Measurements from ENCODE around the gene PPP1R13B. TPM values are rescaled to one million over a fixed set of nuclear protein-coding genes. Genes with fewer than 3 reads are reported as not detected.

Gene PPP1R13B
- total and polyA plus RNA-seq, 12 donors, result 9.6 to 42.4 (median 22.6) TPM

DNA sequence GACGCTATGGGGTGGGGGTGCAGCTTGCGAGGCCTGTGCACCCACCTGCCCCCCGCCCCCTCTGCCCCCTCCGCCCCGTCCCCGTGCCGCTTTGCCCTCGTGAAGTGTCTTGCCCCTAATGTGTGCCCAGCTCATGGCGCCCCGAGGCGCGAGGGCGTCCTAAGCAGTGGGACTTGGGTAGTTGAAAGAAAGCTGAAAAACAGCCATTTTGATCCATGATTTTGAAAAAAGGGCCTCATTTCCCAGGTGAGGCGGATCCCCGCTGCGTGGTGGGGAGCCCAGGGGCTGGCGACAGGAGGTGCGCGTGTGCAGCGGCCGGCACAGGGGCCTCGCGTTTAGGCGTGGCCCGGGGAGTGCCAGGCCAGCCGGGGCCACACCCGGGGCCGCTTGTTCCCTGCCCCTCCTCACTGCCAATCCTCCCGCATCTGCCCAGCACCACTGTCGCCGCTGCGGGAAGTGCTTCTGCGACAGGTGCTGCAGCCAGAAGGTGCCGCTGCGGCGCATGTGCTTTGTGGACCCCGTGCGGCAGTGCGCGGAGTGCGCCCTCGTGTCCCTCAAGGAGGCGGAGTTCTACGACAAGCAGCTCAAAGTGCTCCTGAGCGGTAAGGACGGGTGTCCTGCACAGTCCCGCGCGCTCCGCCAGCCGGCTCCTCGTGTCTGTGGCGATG lies 119.9 kb downstream of the PPP1R13B start:
- no peak for DNase-seq
- H3K4me3 ChIP-seq, result no peak overlapping the region
- H3K36me3 ChIP-seq (replicated peaks in 1 of 2), result peaks cover 0 to 37% of the 10 kb centered on the region in 2 donors
- TF ChIP-seq POLR2A (IDR thresholded peaks at IDR 0.05), result no peak
- TF ChIP-seq, protein P1, sequence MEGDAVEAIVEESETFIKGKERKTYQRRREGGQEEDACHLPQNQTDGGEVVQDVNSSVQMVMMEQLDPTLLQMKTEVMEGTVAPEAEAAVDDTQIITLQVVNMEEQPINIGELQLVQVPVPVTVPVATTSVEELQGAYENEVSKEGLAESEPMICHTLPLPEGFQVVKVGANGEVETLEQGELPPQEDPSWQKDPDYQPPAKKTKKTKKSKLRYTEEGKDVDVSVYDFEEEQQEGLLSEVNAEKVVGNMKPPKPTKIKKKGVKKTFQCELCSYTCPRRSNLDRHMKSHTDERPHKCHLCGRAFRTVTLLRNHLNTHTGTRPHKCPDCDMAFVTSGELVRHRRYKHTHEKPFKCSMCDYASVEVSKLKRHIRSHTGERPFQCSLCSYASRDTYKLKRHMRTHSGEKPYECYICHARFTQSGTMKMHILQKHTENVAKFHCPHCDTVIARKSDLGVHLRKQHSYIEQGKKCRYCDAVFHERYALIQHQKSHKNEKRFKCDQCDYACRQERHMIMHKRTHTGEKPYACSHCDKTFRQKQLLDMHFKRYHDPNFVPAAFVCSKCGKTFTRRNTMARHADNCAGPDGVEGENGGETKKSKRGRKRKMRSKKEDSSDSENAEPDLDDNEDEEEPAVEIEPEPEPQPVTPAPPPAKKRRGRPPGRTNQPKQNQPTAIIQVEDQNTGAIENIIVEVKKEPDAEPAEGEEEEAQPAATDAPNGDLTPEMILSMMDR (IDR thresholded peaks at IDR 0.05), result no peak
- intact Hi-C loops (cut with DNase I), result no loop called here
- WGBS, 4 donors, result 86 to 92% (median 88%) methylated on average over 26 to 53 of the region's 53 CpGs
- H3K9me3 ChIP-seq (replicated peaks in 1 of 3), result no peaks in the 10 kb centered on the region
- H3K27me3 ChIP-seq, result no peaks in the 10 kb centered on the region
- H3K27ac ChIP-seq, result no peak overlapping the region
- peaks cover 18 to 31% of the 10 kb centered on the region in 2 donors for H3K4me1 ChIP-seq (replicated peaks in 1 of 2)

DNA sequence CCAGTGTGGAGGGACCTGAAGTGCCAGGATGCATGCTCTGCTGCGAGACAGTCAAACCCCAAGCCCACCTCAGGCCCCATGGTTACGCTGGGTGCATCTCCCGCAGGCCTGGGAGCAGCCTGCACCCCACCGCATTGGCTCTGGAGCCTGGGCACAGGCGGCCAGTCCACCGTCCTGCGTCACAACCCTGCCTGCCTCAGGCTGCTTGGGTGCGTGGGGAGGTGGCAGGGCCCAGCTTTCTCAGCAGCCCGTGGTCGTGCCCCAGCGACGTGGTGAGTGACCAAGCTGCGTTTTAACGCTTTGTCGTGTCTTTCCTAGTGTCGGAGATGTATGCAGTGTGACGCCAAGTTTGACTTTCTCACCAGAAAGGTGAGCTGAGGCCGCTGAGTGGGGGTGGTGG lies 120.9 kb downstream of the PPP1R13B start:
- WGBS, 4 donors, result 96 to 99% (median 98%) methylated on average over 9 to 18 of the region's 18 CpGs
- TF ChIP-seq POLR2A (IDR thresholded peaks at IDR 0.05), result no peak
- Histone ChIP-seq H3K4me1 (replicated peaks in 1 of 2) (peaks cover 18 to 31% of the 10 kb centered on the region in 2 donors), H3K4me3 (no peak overlapping the region), H3K9me3 (replicated peaks in 1 of 3) (no peaks in the 10 kb centered on the region), H3K27ac (no peak overlapping the region), H3K36me3 (replicated peaks in 1 of 2) (peaks cover 0 to 29% of the 10 kb centered on the region in 2 donors), H3K27me3 (no peaks in the 10 kb centered on the region)
- peak in 1 of 7 donors; percentile 13 for DNase-seq
- intact Hi-C loops (cut with DNase I), result no loop called here

DNA sequence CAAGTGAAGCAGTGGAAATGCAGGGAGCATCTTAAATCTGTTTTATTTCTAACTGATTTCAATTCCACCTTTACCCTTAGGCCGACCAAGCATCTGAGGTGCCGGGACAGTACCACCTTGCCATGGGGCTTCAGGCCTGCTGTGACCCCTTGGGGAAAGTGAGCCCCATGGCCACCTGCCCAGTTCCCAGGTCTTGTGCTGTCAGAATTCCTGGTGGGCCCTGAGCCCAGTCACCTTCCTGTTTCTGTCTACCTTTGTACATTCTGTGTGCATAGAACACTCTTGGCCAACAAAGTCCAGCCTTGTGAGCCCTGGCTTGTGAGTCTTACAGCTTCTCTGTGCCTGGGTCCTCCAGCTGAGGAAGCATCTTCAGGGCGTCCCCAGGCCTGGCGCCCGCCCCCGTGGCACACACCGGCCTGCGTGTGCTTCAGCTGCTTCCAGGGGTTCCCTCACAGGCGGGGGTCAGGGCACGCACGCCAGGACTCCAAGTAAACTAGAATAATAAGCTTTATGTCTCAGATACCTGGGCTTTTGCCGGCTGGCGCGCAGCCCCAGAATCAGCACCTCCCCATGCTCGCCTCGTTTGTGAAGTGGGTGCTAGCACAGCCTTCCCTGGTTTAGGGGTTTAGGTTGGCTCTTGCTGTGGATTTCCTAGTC lies 121.5 kb downstream of the PPP1R13B start:
- Histone ChIP-seq H3K27me3 (no peaks in the 10 kb centered on the region), H3K4me3 (no peak overlapping the region), H3K27ac (no peak overlapping the region), H3K36me3 (replicated peaks in 1 of 2) (peaks cover 0 to 29% of the 10 kb centered on the region in 2 donors), H3K4me1 (replicated peaks in 1 of 2) (peaks cover 18 to 31% of the 10 kb centered on the region in 2 donors), H3K9me3 (replicated peaks in 1 of 3) (no peaks in the 10 kb centered on the region)
- TF ChIP-seq, protein P1 (IDR thresholded peaks at IDR 0.05), result no peak
- TF ChIP-seq POLR2A (IDR thresholded peaks at IDR 0.05), result no peak
- 92 to 96% (median 96%) methylated on average over 16 of the region's 16 CpGs for WGBS, 4 donors
- DNase-seq, result peak in 1 of 7 donors; percentile 12
- intact Hi-C loops (cut with DNase I), result no loop called here

DNA sequence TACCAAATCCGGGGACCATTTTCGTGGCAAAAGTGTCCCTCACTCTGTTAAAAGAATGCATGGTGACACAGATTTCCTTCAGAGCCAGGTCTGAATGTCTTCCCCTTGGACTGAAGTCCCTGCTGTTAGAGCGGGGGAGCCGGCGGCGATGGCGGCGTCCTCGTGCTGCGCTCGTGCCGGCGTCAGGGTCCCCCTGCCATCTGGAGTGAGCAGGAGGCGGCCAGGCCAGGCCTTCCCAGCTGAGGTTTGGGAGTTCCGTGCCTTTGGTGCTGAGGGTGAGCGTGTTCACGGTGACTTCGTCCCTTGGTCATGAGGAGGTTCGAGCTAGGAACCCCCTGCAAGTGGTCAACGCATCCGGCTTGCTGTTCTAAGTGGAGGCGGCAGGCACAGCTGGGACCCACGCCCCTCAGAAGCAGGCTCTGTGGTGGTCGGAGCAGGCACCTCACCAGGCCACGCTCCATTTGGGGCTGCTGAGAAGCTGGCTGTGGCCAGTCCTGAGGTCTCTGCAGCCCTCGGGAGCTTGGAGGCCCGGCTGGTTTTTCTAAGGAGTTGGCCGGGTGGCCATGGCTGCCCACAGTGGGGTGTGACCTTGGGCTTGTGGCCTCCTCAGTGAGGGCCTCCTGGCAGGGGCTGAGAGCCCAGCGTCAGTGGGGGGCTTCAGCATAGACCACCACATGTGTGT lies 122.2 kb downstream of the PPP1R13B start:
- Histone ChIP-seq H3K27ac (peak overlapping the region in 1 of 5 donors; percentile 63), H3K4me1 (replicated peaks in 1 of 2) (peaks cover 14 to 27% of the 10 kb centered on the region in 2 donors), H3K36me3 (replicated peaks in 1 of 2) (peaks cover 0 to 26% of the 10 kb centered on the region in 2 donors), H3K27me3 (no peaks in the 10 kb centered on the region), H3K9me3 (replicated peaks in 1 of 3) (no peaks in the 10 kb centered on the region), H3K4me3 (no peak overlapping the region)
- WGBS, 4 donors, result 83 to 93% (median 91%) methylated on average over 4 to 29 of the region's 29 CpGs
- DNase-seq, result peak in 1 of 7 donors; percentile 16
- TF ChIP-seq, protein P1 (IDR thresholded peaks at IDR 0.05), result no peak
- TF ChIP-seq POLR2A (IDR thresholded peaks at IDR 0.05), result no peak
- intact Hi-C loops (cut with DNase I), result no loop called here

All from adrenal gland (tissue), 12 donors.